Astrocyte (in vitro differentiated cells and primary cell): Measurements from ENCODE around the gene CPNE1. TPM values are rescaled to one million over a fixed set of nuclear protein-coding genes. Genes with fewer than 3 reads are reported as not detected.

ENCODE experiments used
- DNase-seq: peaks from one replicate; pipeline ENCODE4 v3.0.0-alpha.2; 2010; ENCODE audit warnings: low read depth
- FAIRE-seq: peaks from 2 replicates; lab custom pipeline; 2011; peaks lifted over from hg19 to GRCh38; lab: Jason Lieb, UNC
- H2AFZ ChIP-seq: 2 replicates; pipeline ENCODE4 v1.6.0; 2012; ENCODE audit warnings: low read depth, low read length, inconsistent platforms
- H3K27ac ChIP-seq: 2 replicates; pipeline ENCODE4 v1.5.1; 2011; ENCODE audit warnings: low read depth, low read length, inconsistent platforms
- H3K27me3 ChIP-seq: 2 replicates; pipeline ENCODE4 v1.6.0; 2011; ENCODE audit warnings: low read length, inconsistent platforms; ENCODE audit not compliant: insufficient read depth
- H3K36me3 ChIP-seq: 2 replicates; pipeline ENCODE4 v1.5.1; 2011; ENCODE audit warnings: low read length, inconsistent platforms; ENCODE audit not compliant: insufficient read depth
- H3K4me1 ChIP-seq: 2 replicates; pipeline ENCODE4 v1.5.1; 2011; ENCODE audit warnings: low read length, inconsistent platforms; ENCODE audit not compliant: insufficient read depth
- H3K4me2 ChIP-seq: 2 replicates; pipeline ENCODE4 v1.6.0; 2012; ENCODE audit warnings: low read length, inconsistent platforms
- H3K4me3 ChIP-seq: 2 replicates; pipeline ENCODE4 v1.5.1; 2011; ENCODE audit warnings: low read depth, mild to moderate bottlenecking, low read length, inconsistent platforms; ENCODE audit not compliant: insufficient read depth
- H3K79me2 ChIP-seq: 2 replicates; pipeline ENCODE4 v1.6.0; 2012; ENCODE audit warnings: mild to moderate bottlenecking, low read length, inconsistent platforms; ENCODE audit not compliant: insufficient read depth
- H3K9ac ChIP-seq: 2 replicates; pipeline ENCODE4 v1.6.0; 2012; ENCODE audit warnings: mild to moderate bottlenecking, low read length, inconsistent platforms
- H3K9me3 ChIP-seq: 2 replicates; pipeline ENCODE4 v1.5.1; 2012; ENCODE audit warnings: low read depth, mild to moderate bottlenecking, low read length, inconsistent platforms; ENCODE audit not compliant: insufficient read depth
- H4K20me1 ChIP-seq: 2 replicates; pipeline ENCODE4 v1.6.0; 2012; ENCODE audit warnings: low read length, inconsistent platforms; ENCODE audit not compliant: insufficient read depth
- H3K27ac Mint-ChIP-seq: one replicate; pipeline ENCODE4 v1.8.0; 2021; ENCODE audit warnings: mild to moderate bottlenecking, mixed read lengths; ENCODE audit not compliant: unreplicated experiment
- H3K27me3 Mint-ChIP-seq: one replicate; pipeline ENCODE4 v1.8.0; 2021; ENCODE audit warnings: low read depth, mixed read lengths; ENCODE audit not compliant: unreplicated experiment
- H3K36me3 Mint-ChIP-seq: one replicate; pipeline ENCODE4 v1.8.0; 2021; ENCODE audit warnings: low read depth, mixed read lengths; ENCODE audit not compliant: unreplicated experiment
- H3K4me1 Mint-ChIP-seq: one replicate; pipeline ENCODE4 v1.8.0; 2021; ENCODE audit warnings: low read depth, mixed read lengths; ENCODE audit not compliant: unreplicated experiment
- H3K4me3 Mint-ChIP-seq: one replicate; pipeline ENCODE4 v1.8.0; 2021; ENCODE audit warnings: mild to moderate bottlenecking, moderate library complexity, mixed read lengths; ENCODE audit not compliant: unreplicated experiment
- H3K9me3 Mint-ChIP-seq: one replicate; pipeline ENCODE4 v1.8.0; 2021; ENCODE audit warnings: mild to moderate bottlenecking, mixed read lengths; ENCODE audit not compliant: unreplicated experiment
- EZH2 ChIP-seq: IDR thresholded peaks from 2 replicates; pipeline ENCODE4 v1.6.1; 2012; ENCODE audit warnings: mild to moderate bottlenecking, low read length, inconsistent platforms; ENCODE audit not compliant: insufficient read depth
- total RNA-seq: library from RNA; stranded (reverse); gene quantifications from 2 replicates; pipeline ENCODE4 v1.2.1, GENCODE V29; 2021
- TF ChIP-seq, protein P1 (sequence below): IDR thresholded peaks from 2 replicates; pipeline ENCODE4 v1.5.1; 2011; ENCODE audit warnings: low read depth, mild to moderate bottlenecking, inconsistent platforms, low read length, moderate library complexity; ENCODE audit not compliant: insufficient read depth

CPNE1 gene
- total RNA-seq, 1 donor from 2014 or later = 194 TPM

DNA sequence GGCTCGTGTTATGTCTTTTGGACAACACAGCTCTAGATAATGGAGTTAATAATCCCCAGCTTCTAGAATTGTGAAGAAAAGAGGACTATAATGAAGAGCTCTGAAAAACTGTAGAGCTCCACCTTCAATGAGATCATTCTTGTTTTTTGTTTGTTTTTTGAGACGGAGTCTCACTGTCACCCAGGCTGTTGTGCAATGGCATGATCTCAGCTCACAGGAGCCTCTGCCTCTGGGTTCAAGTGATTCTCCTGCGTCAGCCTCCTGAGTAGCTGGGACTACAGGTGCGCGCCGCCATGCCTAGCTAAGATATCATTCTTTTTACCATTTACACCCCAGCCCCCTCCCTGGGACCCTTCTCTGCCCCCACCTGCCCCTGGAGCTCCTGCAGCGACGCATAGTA, 86.2 kb downstream of the CPNE1 start:
- no peak for DNase-seq
- no peak overlapping the region for H3K4me2 ChIP-seq
- Mint-ChIP-seq H3K4me3 (no peak overlapping the region), H3K36me3 (peaks cover 6% of the 10 kb centered on the region), H3K27me3 (peaks cover 15% of the 10 kb centered on the region), H3K4me1 (no peaks in the 10 kb centered on the region), H3K9me3 (peaks cover 4% of the 10 kb centered on the region), H3K27ac (no peak overlapping the region)
- no peaks in the 10 kb centered on the region for H3K4me1 ChIP-seq
- H2AFZ ChIP-seq = no peak overlapping the region
- H3K27me3 ChIP-seq = peaks cover 5% of the 10 kb centered on the region
- H3K9me3 ChIP-seq = no peaks in the 10 kb centered on the region
- H3K79me2 ChIP-seq = no peaks in the 10 kb centered on the region
- no peak overlapping the region for H3K27ac ChIP-seq
- H3K4me3 ChIP-seq = no peak overlapping the region
- H4K20me1 ChIP-seq = no peaks in the 10 kb centered on the region
- no peak overlapping the region for H3K9ac ChIP-seq
- no peak for FAIRE-seq
- H3K36me3 ChIP-seq = no peaks in the 10 kb centered on the region
- TF ChIP-seq EZH2 = no peak
- TF ChIP-seq, protein P1, sequence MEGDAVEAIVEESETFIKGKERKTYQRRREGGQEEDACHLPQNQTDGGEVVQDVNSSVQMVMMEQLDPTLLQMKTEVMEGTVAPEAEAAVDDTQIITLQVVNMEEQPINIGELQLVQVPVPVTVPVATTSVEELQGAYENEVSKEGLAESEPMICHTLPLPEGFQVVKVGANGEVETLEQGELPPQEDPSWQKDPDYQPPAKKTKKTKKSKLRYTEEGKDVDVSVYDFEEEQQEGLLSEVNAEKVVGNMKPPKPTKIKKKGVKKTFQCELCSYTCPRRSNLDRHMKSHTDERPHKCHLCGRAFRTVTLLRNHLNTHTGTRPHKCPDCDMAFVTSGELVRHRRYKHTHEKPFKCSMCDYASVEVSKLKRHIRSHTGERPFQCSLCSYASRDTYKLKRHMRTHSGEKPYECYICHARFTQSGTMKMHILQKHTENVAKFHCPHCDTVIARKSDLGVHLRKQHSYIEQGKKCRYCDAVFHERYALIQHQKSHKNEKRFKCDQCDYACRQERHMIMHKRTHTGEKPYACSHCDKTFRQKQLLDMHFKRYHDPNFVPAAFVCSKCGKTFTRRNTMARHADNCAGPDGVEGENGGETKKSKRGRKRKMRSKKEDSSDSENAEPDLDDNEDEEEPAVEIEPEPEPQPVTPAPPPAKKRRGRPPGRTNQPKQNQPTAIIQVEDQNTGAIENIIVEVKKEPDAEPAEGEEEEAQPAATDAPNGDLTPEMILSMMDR = no peak

DNA sequence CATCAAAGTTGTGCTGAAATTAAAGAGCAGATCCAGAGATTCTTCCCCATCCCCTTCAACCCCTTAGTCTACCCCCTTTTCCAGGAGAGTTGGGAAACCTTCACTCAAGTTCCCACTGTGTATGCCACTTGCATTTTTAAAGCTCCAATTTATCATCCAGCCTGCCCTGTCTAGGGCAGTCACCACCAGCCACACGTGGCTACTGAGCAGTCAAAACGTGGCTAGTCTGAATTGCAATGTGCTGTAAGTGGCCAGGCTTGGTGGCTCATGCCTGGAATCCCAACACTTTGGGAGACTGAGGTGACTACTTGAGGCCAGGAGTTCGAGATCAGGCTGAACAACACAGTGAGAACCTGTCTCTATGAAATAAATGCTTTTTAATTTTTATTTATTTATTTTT, 87.9 kb downstream of the CPNE1 start:
- no peak overlapping the region for H3K27ac Mint-ChIP-seq
- DNase-seq = no peak
- no peak overlapping the region for H2AFZ ChIP-seq

More for the DNA sequence above, 87.9 kb downstream of the CPNE1 start:
- H3K4me2 ChIP-seq = no peak overlapping the region
- Mint-ChIP-seq H3K27me3 (peaks cover 15% of the 10 kb centered on the region), H3K4me3 (no peak overlapping the region), H3K36me3 (peaks cover 7% of the 10 kb centered on the region), H3K9me3 (peaks cover 9% of the 10 kb centered on the region), H3K4me1 (no peaks in the 10 kb centered on the region)
- H3K4me3 ChIP-seq = no peak overlapping the region
- peaks cover 4% of the 10 kb centered on the region for H3K9me3 ChIP-seq
- no peak for TF ChIP-seq EZH2
- TF ChIP-seq, protein P1 = no peak
- peaks cover 5% of the 10 kb centered on the region for H3K27me3 ChIP-seq
- no peak overlapping the region for H3K27ac ChIP-seq
- no peak for FAIRE-seq
- H4K20me1 ChIP-seq = no peaks in the 10 kb centered on the region
- H3K4me1 ChIP-seq = no peaks in the 10 kb centered on the region
- no peaks in the 10 kb centered on the region for H3K79me2 ChIP-seq
- no peaks in the 10 kb centered on the region for H3K36me3 ChIP-seq
- no peak overlapping the region for H3K9ac ChIP-seq

Other genes starting within 250 kb of the CPNE1 start
- 12.6 and 15.9 TPM in 2 replicates for gene GDF5, start 226.7 kb downstream of the CPNE1 start, total RNA-seq
- 81.2 and 107 TPM in 2 replicates for gene CEP250, start 209.3 kb downstream of the CPNE1 start, total RNA-seq
- not detected in 2 replicates for gene C20orf173, start 135.2 kb downstream of the CPNE1 start, total RNA-seq
- 198 and 205 TPM in 2 replicates for gene ERGIC3, start 122.8 kb downstream of the CPNE1 start, total RNA-seq
- gene SPAG4, start 49.1 kb downstream of the CPNE1 start, total RNA-seq = 1.2 TPM in 2 replicates
- 78.1 and 88.4 TPM in 2 replicates for gene RBM12, start within 50 bp of the CPNE1 start, total RNA-seq
- 30.3 and 33.0 TPM in 2 replicates for gene NFS1, start 34.5 kb upstream of the CPNE1 start, total RNA-seq
- gene ROMO1, start 34.5 kb upstream of the CPNE1 start, total RNA-seq = 185 and 201 TPM in 2 replicates
- 204 and 208 TPM in 2 replicates for gene RBM39, start 77.4 kb upstream of the CPNE1 start, total RNA-seq
- gene PHF20, start 107.1 kb upstream of the CPNE1 start, total RNA-seq = 32.6 and 40.1 TPM in 2 replicates